Midbrain (tissue), 1 donor: ENCODE measurements around the gene KDM2A.

Source experiments
- DNase-seq: peaks from one replicate; lab custom pipeline; 2025; lab: John Stamatoyannopoulos, UW

KDM2A gene

DNA sequence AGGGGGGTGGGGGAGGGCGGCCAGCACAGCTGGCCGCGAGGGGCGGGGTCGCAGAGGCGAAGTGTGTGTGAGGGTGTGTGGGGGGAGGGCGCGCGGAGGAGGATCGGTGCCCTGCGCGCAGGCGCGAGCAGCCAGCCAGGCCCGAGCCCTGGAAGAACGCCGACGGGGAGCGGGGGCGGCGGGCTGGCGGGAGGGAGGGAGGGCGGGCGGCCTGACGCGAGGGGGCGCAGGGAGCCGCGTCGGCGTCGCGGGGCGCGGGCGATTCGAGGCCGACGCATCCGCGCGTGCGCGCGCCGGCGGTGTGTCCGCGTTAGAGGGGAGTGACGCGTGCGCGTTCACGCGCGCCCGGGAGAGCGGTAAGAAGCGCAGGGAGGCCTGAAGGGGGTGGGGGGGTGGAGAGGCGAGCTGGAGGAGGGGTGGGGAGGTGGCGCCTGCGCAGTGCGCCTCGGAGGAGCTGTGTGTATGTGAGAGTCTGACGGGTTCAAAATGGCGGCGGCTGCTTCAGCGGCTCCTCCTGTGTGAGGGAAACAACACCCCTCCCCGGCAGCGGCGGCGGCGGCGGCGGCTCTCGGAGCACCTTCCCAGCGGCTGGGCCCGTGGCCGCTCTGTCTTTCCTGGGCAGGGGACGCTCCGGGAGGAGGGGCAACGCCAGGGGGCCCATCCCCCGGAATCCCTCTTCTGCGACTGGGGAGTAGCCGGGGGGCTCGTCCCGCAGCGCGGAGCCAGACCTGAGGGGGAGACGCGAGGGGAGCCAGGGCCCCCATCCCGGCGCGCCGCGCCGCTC lies at the start of gene KDM2A:
Gene KDM2A (plus strand): TSS at position 463 of the 784 bp plus-strand sequence. CDS start 2,054 bp downstream, outside the sequence.
- DNase-seq = peak; percentile 98

DNA sequence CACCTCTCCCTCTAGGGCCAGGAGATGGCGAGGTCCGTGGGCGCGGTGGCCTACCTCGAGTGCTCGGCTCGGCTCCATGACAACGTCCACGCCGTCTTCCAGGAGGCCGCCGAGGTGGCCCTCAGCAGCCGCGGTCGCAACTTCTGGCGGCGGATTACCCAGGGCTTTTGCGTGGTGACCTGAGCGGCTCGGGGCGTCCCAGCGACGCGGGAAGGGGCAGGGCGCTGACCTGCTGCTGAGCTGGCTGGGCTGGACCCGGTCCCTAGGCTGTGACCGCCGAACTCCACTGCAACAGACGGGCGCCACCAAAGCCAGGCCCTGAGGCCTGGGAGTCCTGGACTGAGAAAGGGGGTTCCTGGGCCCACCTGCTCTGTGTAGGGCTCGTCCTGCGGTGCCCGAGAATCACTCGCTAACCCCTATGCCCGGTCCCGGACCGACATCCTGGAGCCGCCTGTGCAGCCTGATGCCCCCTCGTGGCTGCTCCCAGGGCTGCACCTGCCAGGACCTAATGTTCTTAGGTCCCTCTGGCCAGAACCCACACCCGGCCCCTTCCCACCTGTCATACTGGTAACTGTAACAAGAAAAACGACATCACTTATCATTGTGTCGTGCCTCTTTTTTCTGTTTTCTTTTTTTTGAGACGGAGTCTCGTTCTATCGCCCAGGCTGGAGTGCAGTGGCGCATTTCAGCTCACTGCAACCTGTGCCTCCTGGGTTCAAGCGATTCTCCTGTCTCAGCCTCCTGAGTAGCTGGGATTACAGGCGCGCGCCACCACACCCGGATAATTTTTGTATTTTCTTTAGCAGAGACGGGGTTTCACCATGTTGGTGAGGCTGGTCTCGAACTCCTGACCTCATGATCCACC lies 47.4 kb upstream of the KDM2A start:
- DNase-seq = peak; percentile 52

DNA sequence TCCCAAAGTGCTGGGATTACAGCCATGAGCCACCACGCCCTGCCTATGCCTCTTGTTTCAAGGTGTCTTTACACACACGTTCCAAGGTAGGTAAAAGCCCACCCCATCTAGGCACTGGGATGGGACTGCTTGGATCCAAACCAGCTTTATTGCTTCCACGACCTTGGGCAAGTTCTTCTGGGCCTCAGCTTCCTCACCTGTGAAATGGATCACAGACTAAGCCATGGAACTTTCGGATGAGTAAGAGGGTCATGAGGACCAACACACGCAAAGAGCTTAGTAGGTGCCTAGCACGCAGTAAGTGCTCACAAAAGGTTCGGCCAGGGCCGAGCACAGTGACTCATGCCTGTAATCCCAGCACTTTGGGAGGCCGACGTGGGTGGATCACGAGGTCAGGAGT lies 46.8 kb upstream of the KDM2A start:
- DNase-seq = no peak

DNA sequence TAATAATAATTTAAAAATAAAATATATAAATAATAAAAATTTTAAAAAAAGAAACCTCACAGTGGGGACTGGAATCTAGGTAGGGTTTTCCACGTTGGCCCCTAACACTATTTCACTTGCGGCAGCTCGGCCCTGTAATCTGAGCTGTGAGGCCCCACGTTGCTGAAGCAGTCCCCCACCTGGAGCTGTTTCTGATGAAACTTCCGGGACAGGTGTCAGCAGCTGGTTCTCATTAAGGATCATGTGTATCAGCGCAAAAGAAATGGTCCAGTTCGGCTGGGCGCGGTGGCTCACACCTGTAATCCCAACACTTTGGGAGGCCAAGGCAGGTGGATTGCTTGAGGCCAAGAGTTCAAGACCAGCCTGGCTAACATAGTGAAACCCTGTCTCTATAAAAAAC lies 45.2 kb upstream of the KDM2A start:
- no peak for DNase-seq

- no peak for DNase-seq
These were observed 42.9 kb upstream of the KDM2A start for GRCh38 chr11:67076202-67076601.

GRCh38 chr11:67079065-67079705 lies 39.9 kb upstream of the KDM2A start:
- no peak for DNase-seq

DNA sequence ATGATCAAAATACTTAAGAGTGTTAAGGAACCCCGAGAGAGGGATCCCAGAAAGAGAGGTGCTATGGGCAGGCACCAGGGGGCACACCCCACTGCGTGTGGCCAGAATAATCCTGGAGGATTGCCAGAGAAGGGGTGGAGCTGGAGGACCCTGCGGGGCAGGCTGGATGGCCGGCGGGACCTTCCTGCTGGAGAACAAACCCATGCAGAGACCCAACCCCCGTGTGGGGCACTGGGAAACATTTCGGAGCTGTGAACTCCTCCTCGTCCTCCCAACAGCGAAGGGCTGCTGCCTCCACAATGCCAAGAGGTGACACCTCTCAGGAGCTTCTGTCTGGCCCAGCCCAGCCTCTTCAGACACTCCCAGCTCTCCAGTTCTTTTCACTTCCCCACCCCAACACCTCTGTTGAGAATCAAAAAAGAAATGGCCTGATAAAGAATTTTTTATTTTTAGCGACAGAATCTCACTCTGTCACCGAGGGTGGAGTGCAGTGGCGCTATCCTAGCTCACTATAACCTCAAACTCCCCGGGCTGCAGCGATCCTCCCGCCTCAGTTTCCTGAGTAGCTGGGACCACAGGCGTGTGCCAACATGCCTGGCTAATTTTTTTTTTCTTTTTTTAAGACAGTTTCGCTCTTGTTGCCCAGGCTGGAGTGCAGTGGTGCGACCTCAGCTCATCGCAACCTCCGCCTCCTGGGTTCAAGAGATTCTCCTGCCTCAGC lies 36.8 kb upstream of the KDM2A start:
- no peak for DNase-seq

- DNase-seq = no peak
These were observed 35.2 kb upstream of the KDM2A start for GRCh38 chr11:67083786-67084366.

- no peak for DNase-seq
These were observed 33.4 kb upstream of the KDM2A start for GRCh38 chr11:67085617-67086016.

DNA sequence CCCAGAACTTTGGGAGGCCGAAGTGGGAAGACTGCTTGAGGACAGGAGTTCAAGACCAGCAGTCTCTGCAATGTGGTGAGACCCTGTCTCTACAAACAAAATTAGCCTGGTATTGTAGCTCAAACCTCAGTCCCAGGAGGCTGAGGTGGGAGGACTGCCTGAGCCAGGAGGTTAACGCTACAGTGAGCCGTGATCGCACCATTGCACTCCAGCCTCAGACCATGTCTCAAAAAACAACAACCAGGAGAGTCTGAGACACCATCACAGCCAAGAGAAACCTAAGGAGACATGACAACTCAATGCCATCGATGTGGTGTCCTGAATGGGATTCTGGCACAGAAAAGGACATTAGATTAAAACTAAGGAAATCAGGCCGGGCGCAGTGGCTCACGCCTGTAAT lies 28.3 kb upstream of the KDM2A start:
- DNase-seq = no peak

- DNase-seq = no peak
These were observed 23.9 kb upstream of the KDM2A start for GRCh38 chr11:67095214-67095507.

DNA sequence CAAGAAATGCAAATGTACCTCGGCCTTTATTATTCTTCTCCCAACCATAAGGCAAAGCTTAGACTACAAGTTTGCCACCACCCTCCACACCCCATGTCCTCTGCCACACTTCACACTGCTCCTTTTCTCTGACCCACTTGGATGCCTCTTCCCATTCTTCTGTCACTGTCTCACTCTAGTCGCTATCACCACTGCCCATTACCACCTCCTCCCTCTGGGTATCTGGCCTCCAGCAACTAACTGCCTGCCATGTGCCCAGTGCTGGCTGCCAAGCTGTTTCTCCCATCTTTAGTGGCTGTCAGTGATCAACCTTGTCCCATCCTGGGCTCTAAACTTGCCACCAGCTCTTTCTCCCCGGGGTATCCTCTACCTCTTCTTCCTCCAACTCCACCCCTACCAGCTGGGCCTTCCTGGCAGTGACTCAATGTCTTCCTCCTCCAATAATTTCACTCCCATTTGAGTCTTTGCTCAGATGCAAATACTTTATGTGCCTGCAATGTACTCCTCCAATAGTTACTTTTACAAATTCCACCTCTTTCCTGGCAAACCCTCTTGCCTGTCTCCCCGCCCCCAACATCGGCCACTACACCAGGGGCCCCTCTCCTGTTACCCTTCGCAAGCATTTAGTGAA lies 20.1 kb upstream of the KDM2A start:
- DNase-seq = no peak

- no peak for DNase-seq
These were observed 19.2 kb upstream of the KDM2A start for GRCh38 chr11:67099831-67100324.

DNA sequence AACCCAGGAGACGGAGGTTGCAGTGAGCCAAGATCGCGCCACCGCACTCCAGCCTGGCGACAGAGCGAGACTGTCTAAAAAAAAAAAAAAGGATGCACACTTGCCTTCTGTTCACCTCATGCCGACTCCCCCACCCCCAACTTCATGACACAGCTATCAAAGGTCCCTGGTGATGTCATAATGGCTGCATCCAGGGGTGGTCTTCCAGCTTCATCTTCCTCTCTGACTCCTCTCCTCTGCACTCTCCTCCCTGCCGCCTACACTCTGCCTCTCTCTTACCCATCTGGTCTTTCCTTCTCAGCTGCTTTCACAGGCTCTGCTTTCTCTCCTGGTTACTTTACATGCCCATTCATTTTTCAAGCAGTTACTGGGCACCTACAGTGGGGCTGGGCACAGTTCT lies 16.4 kb upstream of the KDM2A start:
- DNase-seq = no peak

- no peak for DNase-seq
These were observed 13.1 kb upstream of the KDM2A start for GRCh38 chr11:67105964-67106363.

DNA sequence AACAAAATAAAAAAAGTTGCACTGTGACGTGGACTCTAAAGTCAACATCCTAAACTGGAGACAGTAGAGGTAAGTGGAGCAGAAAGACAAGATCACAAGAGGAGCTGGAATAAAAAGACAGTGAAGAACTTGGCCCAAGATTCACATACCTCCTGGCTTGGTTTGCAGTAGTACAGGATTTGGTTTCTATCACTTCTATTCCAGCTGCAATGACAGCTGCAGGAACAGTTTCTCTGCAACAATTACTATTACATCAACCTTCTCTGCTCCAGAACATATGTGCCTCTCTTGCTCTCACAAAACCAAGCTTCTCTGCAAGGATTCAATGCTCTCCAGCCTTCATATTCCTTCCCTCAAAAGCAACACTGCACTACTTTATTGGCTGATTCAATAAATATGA lies 7.8 kb upstream of the KDM2A start:
- no peak for DNase-seq

- no peak for DNase-seq
These were observed 5.8 kb upstream of the KDM2A start for GRCh38 chr11:67113231-67113721.

DNA sequence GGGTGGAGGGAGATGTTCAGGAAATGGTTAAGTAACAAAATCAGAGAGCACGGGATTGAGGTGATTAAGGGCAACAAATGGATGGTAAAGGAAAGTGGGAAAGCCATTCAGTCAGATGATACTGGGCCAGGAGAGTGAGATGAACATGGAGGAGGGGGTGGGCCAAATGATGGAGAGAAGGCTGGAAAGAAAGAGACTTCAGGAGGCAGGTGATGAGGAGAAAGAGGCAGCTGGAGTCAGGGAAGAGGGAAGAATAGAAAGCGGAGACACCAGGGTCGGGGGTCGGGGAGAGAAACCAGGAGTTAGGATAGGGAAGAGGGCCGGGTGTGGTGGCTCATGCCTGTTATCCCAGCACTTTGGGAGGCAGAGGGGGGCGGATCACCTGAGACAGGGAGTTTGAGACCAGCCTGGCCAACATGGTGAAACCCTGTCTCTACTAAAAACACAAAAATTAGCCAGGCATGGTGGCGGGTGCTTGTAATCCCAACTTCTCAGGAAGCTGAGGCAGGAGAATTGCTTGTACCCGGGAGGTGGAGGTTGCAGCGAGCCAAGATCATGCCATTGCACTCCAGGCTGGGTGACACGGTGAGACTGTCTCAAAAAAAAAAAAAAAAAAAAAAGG lies 4.7 kb upstream of the KDM2A start:
- DNase-seq = no peak

DNA sequence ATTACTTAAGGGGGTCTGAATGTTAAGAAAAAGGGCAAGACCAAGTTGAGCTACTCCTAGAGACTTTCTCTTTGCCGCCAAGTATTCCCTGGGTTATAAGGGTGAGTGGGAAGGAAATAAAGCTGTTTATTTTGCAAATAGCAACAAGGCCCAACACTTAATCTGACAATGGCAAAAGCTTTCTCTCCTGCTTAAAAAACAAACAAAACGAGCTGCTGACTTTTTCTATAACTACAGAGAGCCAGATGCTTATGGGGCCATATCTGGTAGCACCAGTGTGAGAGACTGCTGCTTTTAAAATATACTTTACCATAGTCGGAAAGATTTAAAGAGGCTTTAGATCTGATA lies 2.3 kb upstream of the KDM2A start:
- DNase-seq = no peak

- DNase-seq = no peak
These were observed 1.9 kb upstream of the KDM2A start for GRCh38 chr11:67117176-67117575.
